H9 (cell line): ENCODE measurements around the gene KCNMB2. TPM values are rescaled to one million over a fixed set of nuclear protein-coding genes. Genes with fewer than 3 reads are reported as not detected.

Experiments
- DNase-seq: peaks from one replicate; pipeline ENCODE4 v3.0.0-alpha.2; 2017
- H2AFZ ChIP-seq: one replicate; pipeline ENCODE4 v1.6.1; 2013; ENCODE audit warnings: mild to moderate bottlenecking, low read length, control low read depth, moderate library complexity
- H2AK5ac ChIP-seq: 2 replicates; pipeline ENCODE4 v1.6.1; 2013; ENCODE audit warnings: low read length, control low read depth, mixed read lengths; ENCODE audit not compliant: insufficient read length
- H2BK120ac ChIP-seq: one replicate; pipeline ENCODE4 v1.6.1; 2013; ENCODE audit warnings: low read depth, mild to moderate bottlenecking, low read length, control low read depth, inconsistent platforms; ENCODE audit not compliant: poor library complexity, severe bottlenecking
- H2BK12ac ChIP-seq: 2 replicates; pipeline ENCODE4 v1.6.1; 2013; ENCODE audit warnings: low read length, control low read depth, mixed read lengths, low read depth; ENCODE audit not compliant: insufficient read length
- H2BK15ac ChIP-seq: 2 replicates; pipeline ENCODE4 v1.6.1; 2013; ENCODE audit warnings: low read depth, low read length, control low read depth
- H2BK20ac ChIP-seq: one replicate; pipeline ENCODE4 v1.6.1; 2013; ENCODE audit warnings: low read depth, mild to moderate bottlenecking, low read length, control low read depth, inconsistent platforms; ENCODE audit not compliant: poor library complexity, severe bottlenecking
- H2BK5ac ChIP-seq: 2 replicates; pipeline ENCODE4 v1.6.1; 2013; ENCODE audit warnings: low read length, control low read depth, mixed read lengths; ENCODE audit not compliant: insufficient read length
- H3K14ac ChIP-seq: 2 replicates; pipeline ENCODE4 v1.6.1; 2013; ENCODE audit warnings: low read length, control low read depth; ENCODE audit not compliant: insufficient read depth
- H3K18ac ChIP-seq: 2 replicates; pipeline ENCODE4 v1.6.1; 2013; ENCODE audit warnings: low read depth, mild to moderate bottlenecking, mixed read lengths, low read length, control low read depth; ENCODE audit not compliant: insufficient read length
- H3K23ac ChIP-seq: 2 replicates; pipeline ENCODE4 v1.6.1; 2013; ENCODE audit warnings: low read length, control low read depth, mixed read lengths, low read depth; ENCODE audit not compliant: insufficient read length
- H3K23me2 ChIP-seq: 2 replicates; pipeline ENCODE4 v1.6.1; 2013; ENCODE audit warnings: low read depth, mild to moderate bottlenecking, mixed read lengths, low read length, control low read depth; ENCODE audit not compliant: insufficient read length, poor library complexity, severe bottlenecking
- H3K27ac ChIP-seq: 2 replicates; pipeline ENCODE4 v1.5.1; 2013; ENCODE audit warnings: low read length, control low read depth, mixed read lengths, low read depth; ENCODE audit not compliant: insufficient read length
- H3K27me3 ChIP-seq: 2 replicates; pipeline ENCODE4 v1.6.1; 2013; ENCODE audit warnings: low read length, control low read depth, inconsistent platforms; ENCODE audit not compliant: insufficient read depth
- H3K4ac ChIP-seq: 2 replicates; pipeline ENCODE4 v1.6.1; 2013; ENCODE audit warnings: low read depth, mild to moderate bottlenecking, control low read depth, inconsistent platforms, low read length, moderate library complexity
- H3K4me1 ChIP-seq: 2 replicates; pipeline ENCODE4 v1.6.1; 2013; ENCODE audit warnings: low read length, control low read depth, inconsistent platforms; ENCODE audit not compliant: insufficient read depth
- H3K4me2 ChIP-seq: 2 replicates; pipeline ENCODE4 v1.6.1; 2013; ENCODE audit warnings: low read length, control low read depth, mixed read lengths; ENCODE audit not compliant: insufficient read length, insufficient read depth
- H3K56ac ChIP-seq: 2 replicates; pipeline ENCODE4 v1.6.1; 2013; ENCODE audit warnings: low read depth, mild to moderate bottlenecking, mixed read lengths, low read length, control low read depth; ENCODE audit not compliant: insufficient read length
- H3K79me1 ChIP-seq: 2 replicates; pipeline ENCODE4 v1.6.1; 2013; ENCODE audit warnings: low read depth, mild to moderate bottlenecking, moderate library complexity, low read length, control low read depth, inconsistent platforms; ENCODE audit not compliant: insufficient read depth, poor library complexity, severe bottlenecking
- H3K79me2 ChIP-seq: 2 replicates; pipeline ENCODE4 v1.6.1; 2013; ENCODE audit warnings: low read length, control low read depth, inconsistent platforms; ENCODE audit not compliant: insufficient read depth
- H3K9ac ChIP-seq: 2 replicates; pipeline ENCODE4 v1.6.1; 2013; ENCODE audit warnings: low read length, control low read depth, mixed read lengths; ENCODE audit not compliant: insufficient read length; ENCODE audit errors: extremely low read depth
- H3K9me3 ChIP-seq: one replicate; pipeline ENCODE4 v1.6.1; 2013; ENCODE audit warnings: low read depth, low read length, inconsistent platforms; ENCODE audit not compliant: control insufficient read depth
- H3T11ph ChIP-seq: one replicate; pipeline ENCODE4 v1.6.1; 2013; ENCODE audit warnings: mild to moderate bottlenecking, low read length, control low read depth, inconsistent platforms
- H4K20me1 ChIP-seq: one replicate; pipeline ENCODE4 v1.6.1; 2013; ENCODE audit not compliant: control insufficient read depth, insufficient read length, insufficient read depth
- H4K5ac ChIP-seq: 2 replicates; pipeline ENCODE4 v1.6.1; 2013; ENCODE audit warnings: low read depth, mild to moderate bottlenecking, mixed read lengths, low read length, control low read depth; ENCODE audit not compliant: insufficient read length
- H4K8ac ChIP-seq: replicated peaks from 2 replicates; pipeline ENCODE4 v1.6.1; 2013; ENCODE audit warnings: low read length, control low read depth, mixed read lengths, low read depth; ENCODE audit not compliant: insufficient read length
- H4K91ac ChIP-seq: 2 replicates; pipeline ENCODE4 v1.6.1; 2013; ENCODE audit warnings: low read depth, mild to moderate bottlenecking, moderate library complexity, mixed read lengths, low read length, control low read depth; ENCODE audit not compliant: insufficient read length
- H3K27ac Mint-ChIP-seq, 3 experiments: 2 replicates in 2 of 3; 3 replicates in 1 of 3; pipeline ENCODE4 v1.8.0; 2020 to 2021; ENCODE audit warnings: mixed read lengths in 3 of 3, mild to moderate bottlenecking in 1 of 3, moderate library complexity in 1 of 3
- H3K27me3 Mint-ChIP-seq: 2 replicates; pipeline ENCODE4 v1.8.0; 2021; ENCODE audit warnings: low read depth, mild to moderate bottlenecking, moderate library complexity, mixed read lengths
- H3K36me3 Mint-ChIP-seq, 3 experiments: 2 replicates in 2 of 3; 3 replicates in 1 of 3; pipeline ENCODE4 v1.8.0; 2020 to 2021; ENCODE audit warnings: low read depth in 3 of 3, mixed read lengths in 3 of 3; ENCODE audit not compliant: insufficient read depth in 1 of 3
- H3K4me1 Mint-ChIP-seq, 2 experiments: 2 replicates each; pipeline ENCODE4 v1.8.0; 2020; ENCODE audit warnings: mixed read lengths in 2 of 2
- H3K4me3 Mint-ChIP-seq, 2 experiments: 2 replicates in 1 of 2; 3 replicates in 1 of 2; pipeline ENCODE4 v1.8.0; 2020 to 2021; ENCODE audit warnings: mild to moderate bottlenecking in 2 of 2, mixed read lengths in 2 of 2, moderate library complexity in 1 of 2
- H3K9me3 Mint-ChIP-seq, 2 experiments: 2 replicates in 1 of 2; 3 replicates in 1 of 2; pipeline ENCODE4 v1.8.0; 2020; ENCODE audit warnings: mild to moderate bottlenecking in 2 of 2, mixed read lengths in 2 of 2, moderate library complexity in 1 of 2
- CTCF ChIP-seq: fragments of 200-600 bp; sonication (generic); conservative IDR thresholded peaks from 3 replicates; pipeline ENCODE4 v1.8.0; 2021; ENCODE audit warnings: antibody characterized with exemption, mild to moderate bottlenecking
- WGBS: extraction: QIAGEN DNeasy Blood & Tissue Kit; methylation state at CpG from one replicate; pipeline ENCODE4 v1.1.7; 2013; ENCODE audit warnings: missing lambda C conversion rate, low lambda C conversion rate, mixed read lengths; ENCODE audit not compliant: insufficient read length; ENCODE audit errors: extremely low coverage; 5-methylcytosine and 5-hydroxymethylcytosine counted together
- total RNA-seq: library from RNA; stranded (reverse); gene quantifications from 2 replicates; pipeline ENCODE4 v1.2.1, GENCODE V29; 2021

The KCNMB2 gene
- total RNA-seq, 1 experiment from 2014 or later: not detected

DNA sequence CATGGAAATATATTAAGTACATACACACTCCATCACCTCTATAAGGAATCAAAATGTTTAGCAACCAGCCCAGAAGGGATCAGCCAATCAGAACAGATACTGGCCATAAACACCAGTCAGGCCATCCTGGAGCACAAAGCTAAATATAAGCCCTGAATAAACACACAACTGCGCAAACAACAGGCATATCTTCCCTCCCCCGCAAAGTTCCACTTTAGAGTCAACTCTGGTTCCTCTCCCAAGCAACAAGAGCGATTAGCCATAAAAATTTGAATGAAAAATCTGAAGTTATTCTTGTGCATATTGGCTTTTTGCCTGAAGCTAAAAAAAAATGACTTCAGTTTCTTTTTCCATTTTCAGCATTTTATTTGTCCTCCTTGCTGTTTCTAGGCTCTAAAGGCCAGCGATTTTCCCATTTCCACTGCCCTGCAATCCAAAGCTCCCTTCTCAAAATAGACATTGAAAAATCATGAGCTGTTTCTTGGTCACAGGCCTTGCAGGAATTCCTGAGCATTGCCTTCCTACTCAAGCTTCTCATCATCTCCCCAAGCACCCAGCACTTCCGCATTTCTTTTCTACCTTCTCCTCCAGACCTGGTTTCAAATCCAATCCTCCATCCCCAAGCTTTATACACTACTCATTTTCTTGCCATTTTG, 287.5 kb downstream of the KCNMB2 start:
- no CpG with 5 or more reads among the region's 5 CpGs for WGBS
- DNase-seq: no peak

More for the DNA sequence above, 287.5 kb downstream of the KCNMB2 start:
- Histone ChIP-seq H3K9me3 (no peaks in the 10 kb centered on the region), H3K79me2 (no peaks in the 10 kb centered on the region; the same call in 1 of the 2 replicates), H3T11ph (no peak overlapping the region), H3K14ac (no peak overlapping the region), H2BK15ac (no peak overlapping the region), H2AFZ (no peak overlapping the region), H2AK5ac (no peak overlapping the region), H3K56ac (no peak overlapping the region), H2BK20ac (no peak overlapping the region), H3K9ac (no peak overlapping the region), H3K4ac (no peak overlapping the region), H3K4me2 (no peak overlapping the region), H3K27me3 (no peaks in the 10 kb centered on the region), H3K27ac (no peak overlapping the region), H4K20me1 (no peaks in the 10 kb centered on the region), H3K23ac (no peak overlapping the region), H4K5ac (no peak overlapping the region), H3K4me1 (peaks cover 3% of the 10 kb centered on the region; the same call in 1 of the 2 replicates), H3K18ac (no peak overlapping the region), H4K8ac (no peak overlapping the region), H2BK12ac (no peak overlapping the region), H2BK120ac (no peak overlapping the region), H4K91ac (no peak overlapping the region), H3K23me2 (no peaks in the 10 kb centered on the region), H2BK5ac (no peak overlapping the region), H3K79me1 (no peaks in the 10 kb centered on the region)
- H3K36me3 Mint-ChIP-seq: no peaks in the 10 kb centered on the region; a peak in 2 of 7 replicates
- H3K27ac Mint-ChIP-seq: peak overlapping the region in 2 of 3 experiments; percentile 21 to 28; a peak in 1 of 7 replicates
- peaks cover 21 to 22% of the 10 kb centered on the region in 2 experiments for H3K4me1 Mint-ChIP-seq
- no peaks in the 10 kb centered on the region for H3K27me3 Mint-ChIP-seq
- H3K4me3 Mint-ChIP-seq: no peak overlapping the region
- no peak for TF ChIP-seq CTCF
- H3K9me3 Mint-ChIP-seq: no peaks in the 10 kb centered on the region; a peak in 1 of 5 replicates
